ENCODE data around the gene AKAP13. TPM values are rescaled to one million over a fixed set of nuclear protein-coding genes. Genes with fewer than 3 reads are reported as not detected.

Gene AKAP13
- total and polyA plus RNA-seq, 2 of the 13 experiments (the other 11 are each of a cell fraction or from before 2014, with no cell fraction given) = 6.7 to 27.1 TPM

DNA sequence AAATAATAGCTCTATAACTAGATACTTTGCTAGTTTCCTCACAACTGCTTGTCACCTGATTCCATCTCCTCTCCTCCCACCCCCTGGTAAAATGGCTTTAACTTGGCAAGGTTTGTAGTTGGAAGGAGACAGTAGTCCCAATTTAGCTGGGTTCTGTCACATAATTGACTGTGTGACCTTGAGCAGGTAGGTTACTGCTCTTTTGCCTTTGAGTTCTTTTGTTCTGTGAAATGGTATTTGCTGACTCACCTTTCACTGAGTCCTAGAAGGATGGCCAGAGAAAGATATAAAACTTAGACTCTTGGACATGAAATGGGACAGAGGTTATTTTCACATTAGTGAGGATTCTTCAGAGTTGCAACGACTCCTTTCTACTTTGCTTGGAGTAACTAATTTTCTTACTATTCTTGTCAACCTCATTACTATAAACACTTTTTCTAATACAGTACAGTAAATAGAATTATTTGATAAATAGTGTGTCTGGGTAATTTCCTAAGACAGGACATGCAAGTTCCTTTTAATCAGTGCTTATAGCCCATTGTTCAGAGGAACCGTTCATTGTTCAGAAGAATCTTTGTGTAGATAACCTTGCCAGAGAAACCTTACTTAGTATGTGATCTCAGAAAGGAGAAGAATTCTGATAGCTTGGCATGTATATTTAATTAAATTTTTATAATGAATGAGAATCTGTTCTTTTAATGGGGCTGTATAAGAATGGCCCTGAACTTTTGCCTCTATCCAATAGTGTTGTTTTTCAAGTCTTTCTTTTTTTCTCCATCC is 14.3 kb downstream of the AKAP13 start (continued):
- TF ChIP-seq MAFF (IDR thresholded peaks at IDR 0.05; ENCODE audit: low read depth, low read length) = peak; percentile 89
- TF ChIP-seq KLF11 (CRISPR knock-in tag; IDR thresholded peaks at IDR 0.05) = no peak
- peak; percentile 76; the same call in 1 of the 2 replicates for TF ChIP-seq POLR2AphosphoS2 (IDR thresholded peaks at IDR 0.05; ENCODE audit: low read depth, low read length)
- peak; percentile 71 for TF ChIP-seq PPARG (CRISPR knock-in tag; conservative IDR thresholded peaks at IDR 0.05)
- TF ChIP-seq RBM22 (optimal IDR thresholded peaks at IDR 0.05; ENCODE audit: low read length) = peak; percentile 86
- TF ChIP-seq GATAD2A (CRISPR knock-in tag; IDR thresholded peaks at IDR 0.05) = peak; percentile 58
- TF ChIP-seq, protein P1, sequence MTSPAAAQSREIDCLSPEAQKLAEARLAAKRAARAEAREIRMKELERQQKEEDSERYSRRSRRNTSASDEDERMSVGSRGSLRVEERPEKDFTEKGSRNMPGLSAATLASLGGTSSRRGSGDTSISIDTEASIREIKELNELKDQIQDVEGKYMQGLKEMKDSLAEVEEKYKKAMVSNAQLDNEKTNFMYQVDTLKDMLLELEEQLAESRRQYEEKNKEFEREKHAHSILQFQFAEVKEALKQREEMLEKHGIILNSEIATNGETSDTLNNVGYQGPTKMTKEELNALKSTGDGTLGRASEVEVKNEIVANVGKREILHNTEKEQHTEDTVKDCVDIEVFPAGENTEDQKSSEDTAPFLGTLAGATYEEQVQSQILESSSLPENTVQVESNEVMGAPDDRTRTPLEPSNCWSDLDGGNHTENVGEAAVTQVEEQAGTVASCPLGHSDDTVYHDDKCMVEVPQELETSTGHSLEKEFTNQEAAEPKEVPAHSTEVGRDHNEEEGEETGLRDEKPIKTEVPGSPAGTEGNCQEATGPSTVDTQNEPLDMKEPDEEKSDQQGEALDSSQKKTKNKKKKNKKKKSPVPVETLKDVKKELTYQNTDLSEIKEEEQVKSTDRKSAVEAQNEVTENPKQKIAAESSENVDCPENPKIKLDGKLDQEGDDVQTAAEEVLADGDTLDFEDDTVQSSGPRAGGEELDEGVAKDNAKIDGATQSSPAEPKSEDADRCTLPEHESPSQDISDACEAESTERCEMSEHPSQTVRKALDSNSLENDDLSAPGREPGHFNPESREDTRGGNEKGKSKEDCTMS (CRISPR knock-in tag; conservative IDR thresholded peaks at IDR 0.05) = no peak
- TF ChIP-seq RARA (CRISPR knock-in tag; IDR thresholded peaks at IDR 0.05) = 0 out of 2 replicates have a peak, but pooled peaks have one; percentile 30
- TF ChIP-seq TEAD3 (CRISPR knock-in tag; optimal IDR thresholded peaks at IDR 0.05; ENCODE audit: borderline replicate concordance) = peak; percentile 64
- TF ChIP-seq ZNF784 (CRISPR knock-in tag; IDR thresholded peaks at IDR 0.05; ENCODE audit: borderline replicate concordance) = peak; percentile 68; the same call in 1 of the 2 replicates
- 0 out of 2 replicates have a peak, but pooled peaks have one; percentile 15 for TF ChIP-seq HNF4A (CRISPR knock-in tag; IDR thresholded peaks at IDR 0.05)
- TF ChIP-seq NCOA2 (CRISPR knock-in tag; IDR thresholded peaks at IDR 0.05) = 0 out of 2 replicates have a peak, but pooled peaks have one; percentile 20
- peak; percentile 42; the same call in 1 of the 2 replicates for TF ChIP-seq HOMEZ (CRISPR knock-in tag; IDR thresholded peaks at IDR 0.05; ENCODE audit: low read depth)
- peak; percentile 59; the same call in 1 of the 2 replicates for TF ChIP-seq ARID5B (CRISPR knock-in tag; IDR thresholded peaks at IDR 0.05)
- TF ChIP-seq SOX5 (CRISPR knock-in tag; IDR thresholded peaks at IDR 0.05; ENCODE audit: borderline replicate concordance) = peak; percentile 86
- no peak for TF ChIP-seq NR3C1 (CRISPR knock-in tag; IDR thresholded peaks at IDR 0.05)
- TF ChIP-seq NFE2 (CRISPR knock-in tag; IDR thresholded peaks at IDR 0.05) = peak; percentile 86; the same call in 1 of the 2 replicates
- TF ChIP-seq CREB3 (CRISPR knock-in tag; IDR thresholded peaks at IDR 0.05) = no peak
- peak; percentile 90 for TF ChIP-seq NFE2L2 (IDR thresholded peaks at IDR 0.05; ENCODE audit: low read length)
- TF ChIP-seq YY1 (IDR thresholded peaks at IDR 0.05; ENCODE audit: insufficient read depth, insufficient replicate concordance, low read depth, low read length) = no peak
- peak; percentile 89 to 95 for TF ChIP-seq MAFK (conservative IDR thresholded peaks at IDR 0.05 in 1 of 2, IDR thresholded peaks at IDR 0.05 in 1 of 2; ENCODE audit: low read length in 2 of 2)
